HL-60 (cell line): ENCODE results near the gene PTPRN.
A peak's percentile ranks its signal among the peaks of the same experiment; 100 is the strongest.

Source experiments
- DNase-seq, 2 experiments: peaks; one replicate each; pipeline ENCODE4 v3.0.0-alpha.2; 2010 to 2020; ENCODE audit warnings: low read depth in 1 of 2, low spot score in 1 of 2
- H3K27ac ChIP-seq: fragments of 250-450 bp; sonication (Bioruptor Pico); replicated peaks from 2 replicates; pipeline ENCODE4 v1.5.1; 2020; ENCODE audit warnings: mild to moderate bottlenecking, moderate library complexity
- H3K27me3 ChIP-seq: fragments of 250-450 bp; sonication (Bioruptor Pico); 2 replicates; pipeline ENCODE4 v1.5.1; 2021; ENCODE audit warnings: mild to moderate bottlenecking, moderate library complexity; ENCODE audit not compliant: insufficient read depth, poor library complexity, severe bottlenecking
- H3K4me3 ChIP-seq: replicated peaks from 2 replicates; pipeline ENCODE4 v1.5.1; 2011; ENCODE audit warnings: mild to moderate bottlenecking, control low read depth, low read length; ENCODE audit not compliant: insufficient read depth
- CTCF ChIP-seq: IDR thresholded peaks from one replicate; pipeline ENCODE4 v1.5.1; 2011; ENCODE audit warnings: low read length, control low read depth, inconsistent platforms; ENCODE audit not compliant: insufficient read depth
- GABPA ChIP-seq: IDR thresholded peaks from 2 replicates; pipeline ENCODE4 v1.6.1; 2012; ENCODE audit warnings: low read depth
- POLR2AphosphoS5 ChIP-seq: IDR thresholded peaks from 2 replicates; pipeline ENCODE4 v1.6.1; 2012; ENCODE audit warnings: low read depth
- REST ChIP-seq: IDR thresholded peaks from 2 replicates; pipeline ENCODE4 v1.6.1; 2012; ENCODE audit warnings: low read depth; ENCODE audit not compliant: insufficient replicate concordance
- SPI1 ChIP-seq: IDR thresholded peaks from 2 replicates; pipeline ENCODE4 v1.6.1; 2012; ENCODE audit warnings: low read depth, mild to moderate bottlenecking, borderline replicate concordance

PTPRN gene

GRCh38 chr2:219350710-219351221, 41.6 kb upstream of the PTPRN start:
- DNase-seq: no peak
- Histone ChIP-seq H3K27me3 (peaks cover 15% of the 10 kb centered on the region), H3K27ac (no peak overlapping the region), H3K4me3 (no peak overlapping the region)
- TF ChIP-seq POLR2AphosphoS5 (no peak), SPI1 (no peak), CTCF (no peak), GABPA (no peak), REST (no peak)

- TF ChIP-seq POLR2AphosphoS5 (no peak), REST (no peak), SPI1 (no peak), CTCF (no peak), GABPA (no peak)
Measured at GRCh38 chr2:219350215-219350614, 41.0 kb upstream of the PTPRN start.

GRCh38 chr2:219344751-219345430, 35.7 kb upstream of the PTPRN start:
- peak; percentile 29 to 35 for DNase-seq
- TF ChIP-seq GABPA: no peak
- Histone ChIP-seq H3K27ac (no peak overlapping the region), H3K4me3 (no peak overlapping the region), H3K27me3 (peaks cover 16% of the 10 kb centered on the region)

More at GRCh38 chr2:219350215-219350614, 41.0 kb upstream of the PTPRN start:
- no peak overlapping the region for H3K4me3 ChIP-seq
- no peak for DNase-seq
- H3K27me3 ChIP-seq: peaks cover 19% of the 10 kb centered on the region
- no peak overlapping the region for H3K27ac ChIP-seq

GRCh38 chr2:219335373-219335786, 26.2 kb upstream of the PTPRN start:
- Histone ChIP-seq H3K27me3 (peaks cover 17% of the 10 kb centered on the region), H3K27ac (no peak overlapping the region), H3K4me3 (no peak overlapping the region)
- no peak for DNase-seq
- TF ChIP-seq CTCF (no peak), POLR2AphosphoS5 (no peak), SPI1 (no peak), GABPA (no peak), REST (no peak)
